Activated CD8-positive, alpha-beta memory T cell treated with anti-CD3 and anti-CD28 coated beads, Interleukin-2, amount 50 U/mL, for 24 hours (primary cell): ENCODE measurements around the gene CERS6.

ENCODE experiments used
- DNase-seq: peaks from one replicate; pipeline ENCODE4 v3.0.0-alpha.2; 2020; ENCODE audit errors: extremely low read depth

The CERS6 gene

DNA sequence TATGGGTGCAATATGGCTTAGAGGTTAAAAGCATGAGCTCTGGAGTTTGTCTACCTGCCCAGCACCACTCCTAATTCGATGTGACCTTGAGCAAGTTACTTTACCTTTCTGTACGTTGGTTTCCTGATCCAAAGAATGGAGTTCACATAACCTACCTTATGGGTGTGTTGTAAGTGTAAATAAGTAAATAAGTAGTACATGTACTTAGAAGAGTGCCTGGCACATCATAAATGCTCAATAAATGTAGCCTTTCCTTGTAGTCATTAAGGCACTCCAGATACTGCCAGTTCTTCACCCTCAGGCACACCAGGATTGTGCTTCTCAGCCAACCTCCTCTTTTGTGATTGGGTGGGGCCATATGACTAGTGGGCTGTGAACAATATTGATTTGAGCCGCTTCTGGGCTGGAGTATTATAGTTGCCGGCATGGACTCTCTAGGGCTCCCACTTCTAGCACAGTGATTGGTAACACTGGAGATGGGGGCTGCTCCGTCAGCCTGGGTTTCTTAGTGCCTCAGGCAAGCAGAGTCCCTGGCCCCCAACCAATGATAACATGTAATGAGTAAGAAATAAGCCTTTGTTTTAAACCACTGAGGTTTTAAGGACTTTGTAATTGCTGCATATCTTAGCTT is 244.7 kb downstream of the CERS6 start:
- no peak for DNase-seq

GRCh38 chr2:168702579-168702978 is 246.5 kb downstream of the CERS6 start:
- no peak for DNase-seq

GRCh38 chr2:168703926-168704325 is 247.9 kb downstream of the CERS6 start:
- DNase-seq = no peak

GRCh38 chr2:168705534-168706470 is 249.7 kb downstream of the CERS6 start:
- DNase-seq = no peak

- no peak for DNase-seq
These were observed 250.7 kb downstream of the CERS6 start for GRCh38 chr2:168706806-168707205.

- no peak for DNase-seq
These were observed 252.0 kb downstream of the CERS6 start for GRCh38 chr2:168708080-168708479.

DNA sequence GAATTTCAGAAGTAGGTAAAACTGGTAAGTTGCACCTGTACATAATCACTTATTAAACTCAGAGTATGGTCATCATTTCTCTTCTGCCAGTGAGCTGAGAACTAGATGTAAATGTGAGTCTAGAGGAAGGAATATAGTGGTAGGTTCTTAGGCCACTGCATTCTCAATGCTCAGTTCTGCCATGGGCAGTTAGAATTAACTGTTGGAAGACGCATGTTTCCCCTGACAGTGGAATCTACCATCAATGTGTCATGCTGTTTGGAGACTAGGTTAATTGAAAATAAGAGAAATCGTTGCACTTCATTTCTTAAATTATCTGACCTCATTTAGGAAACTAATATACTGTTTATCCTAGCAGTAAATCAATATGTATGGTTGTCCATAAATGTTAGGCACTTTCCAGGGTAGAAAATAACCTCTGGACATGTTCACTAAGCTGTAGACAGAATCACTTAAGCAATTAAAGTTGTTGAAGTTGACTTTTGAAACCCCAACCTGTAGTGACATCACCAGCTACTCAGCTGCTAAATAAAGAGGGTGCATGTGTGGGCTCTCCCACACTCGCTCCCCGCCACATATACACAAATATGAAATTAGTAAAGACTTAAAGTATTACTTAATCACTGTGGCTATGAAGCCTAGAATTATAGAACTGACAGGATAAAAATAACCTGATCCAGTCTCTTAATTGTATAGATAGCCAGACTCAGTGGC is 254.8 kb downstream of the CERS6 start:
- DNase-seq = no peak

GRCh38 chr2:168712053-168712452 is 256.0 kb downstream of the CERS6 start:
- DNase-seq = no peak

DNA sequence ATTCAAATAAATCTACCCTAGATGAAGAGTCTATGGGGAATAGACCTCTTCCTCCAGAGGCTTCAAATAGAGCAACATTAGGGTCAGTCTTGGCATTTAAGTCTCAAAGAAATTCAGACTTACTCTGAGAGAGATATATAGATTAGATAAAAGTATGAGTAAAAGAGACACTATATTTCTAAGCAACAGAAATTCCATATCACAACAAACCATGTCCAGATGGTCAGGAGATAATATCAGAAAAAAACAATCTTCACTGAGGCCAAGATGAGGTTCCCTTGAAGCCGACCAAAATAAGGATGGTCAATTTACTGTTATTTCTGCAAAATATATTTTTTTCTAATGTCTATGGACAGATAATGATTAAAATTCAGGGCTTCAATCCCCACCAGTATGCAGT is 257.3 kb downstream of the CERS6 start:
- no peak for DNase-seq

- DNase-seq = no peak
These were observed 259.8 kb downstream of the CERS6 start for GRCh38 chr2:168715849-168716248.

DNA sequence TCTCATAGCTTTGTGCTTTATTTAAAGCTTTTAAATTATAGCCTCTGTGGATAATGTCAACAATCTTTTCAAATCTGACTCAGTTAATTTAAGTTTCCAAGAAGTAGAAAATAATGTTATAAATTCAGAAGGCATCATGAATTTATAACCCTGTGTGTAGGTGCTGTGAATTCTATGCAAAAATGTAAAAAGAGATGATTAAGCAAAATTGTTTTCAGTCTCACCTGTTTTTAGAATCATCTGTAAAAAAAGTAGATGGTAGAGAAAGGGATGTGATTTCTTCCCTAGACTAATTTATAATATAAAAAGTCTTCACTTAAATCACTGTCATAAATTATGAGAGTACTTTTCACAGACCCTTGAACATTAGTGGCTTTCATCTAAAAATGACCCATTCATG is 260.8 kb downstream of the CERS6 start:
- DNase-seq = no peak

DNA sequence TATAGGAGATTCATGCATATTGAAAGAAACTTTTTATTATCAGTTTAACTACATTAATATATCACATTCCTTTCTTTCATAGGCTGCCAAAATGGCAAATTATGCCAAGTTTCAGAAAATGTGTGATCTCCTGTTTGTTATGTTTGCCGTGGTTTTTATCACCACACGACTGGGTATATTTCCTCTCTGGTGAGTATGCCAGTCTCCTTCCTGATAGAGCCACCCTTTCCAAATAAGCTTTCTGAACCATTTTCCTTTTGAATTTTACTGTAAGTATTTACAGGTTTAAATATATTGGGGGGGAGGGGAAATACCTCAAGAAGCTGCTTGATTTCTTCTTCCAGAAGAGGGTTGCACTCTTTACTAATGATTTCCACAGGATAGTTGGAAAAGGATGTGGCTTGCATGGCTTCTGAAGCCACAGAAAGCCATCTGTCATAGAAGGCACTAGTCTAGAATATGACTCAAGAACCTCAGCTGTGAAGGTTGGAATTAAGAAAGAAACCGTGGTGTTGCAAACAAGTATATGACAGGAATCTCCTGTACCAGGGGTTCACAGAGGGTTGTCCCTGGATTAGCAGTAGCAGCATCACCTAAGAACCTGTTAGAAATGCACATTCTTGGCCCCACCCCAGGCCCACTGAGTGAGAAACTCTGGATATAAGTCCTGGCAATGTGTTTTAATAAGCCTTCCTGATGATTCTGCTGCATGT is 261.9 kb downstream of the CERS6 start:
- DNase-seq = no peak

GRCh38 chr2:168718622-168719021 is 262.6 kb downstream of the CERS6 start:
- DNase-seq = no peak

DNA sequence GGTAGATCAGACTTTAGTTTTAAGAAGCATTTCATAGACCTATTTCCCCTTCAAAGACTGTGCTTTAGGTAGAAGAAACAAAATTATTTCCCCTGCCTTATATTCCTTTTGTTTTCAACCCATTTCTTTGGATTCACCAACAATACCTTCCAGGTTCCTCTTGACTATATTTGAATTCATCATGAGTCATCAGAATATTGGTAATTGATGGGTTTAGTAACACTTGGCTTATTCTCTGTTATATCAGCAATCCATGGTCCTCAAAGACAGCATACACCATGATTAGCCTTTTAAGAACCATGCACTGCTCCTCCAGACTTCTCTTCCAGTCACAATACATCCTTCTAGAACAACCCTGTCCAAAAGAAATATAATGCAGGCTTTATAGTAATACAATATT is 263.4 kb downstream of the CERS6 start:
- no peak for DNase-seq

DNA sequence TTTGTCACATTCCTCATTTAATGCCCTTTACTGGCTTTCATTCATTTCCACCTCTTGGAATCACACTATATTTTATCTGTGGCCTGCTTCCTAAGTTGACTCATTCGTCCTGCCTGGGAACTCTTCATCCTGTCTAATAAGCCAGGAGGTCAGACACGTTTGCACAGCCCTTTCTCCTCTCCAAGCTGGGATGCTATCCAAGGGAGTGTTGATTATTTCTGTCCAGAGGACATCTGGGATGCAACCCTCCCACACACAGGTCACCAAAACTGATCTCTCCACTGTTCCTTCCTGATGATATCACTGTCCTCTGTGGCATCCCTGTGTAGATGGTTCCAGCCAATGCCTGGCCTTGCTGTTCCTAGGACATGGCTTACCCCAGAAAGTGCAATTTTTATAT is 266.5 kb downstream of the CERS6 start:
- DNase-seq = no peak

GRCh38 chr2:168723275-168723899 is 267.3 kb downstream of the CERS6 start:
- no peak for DNase-seq

DNA sequence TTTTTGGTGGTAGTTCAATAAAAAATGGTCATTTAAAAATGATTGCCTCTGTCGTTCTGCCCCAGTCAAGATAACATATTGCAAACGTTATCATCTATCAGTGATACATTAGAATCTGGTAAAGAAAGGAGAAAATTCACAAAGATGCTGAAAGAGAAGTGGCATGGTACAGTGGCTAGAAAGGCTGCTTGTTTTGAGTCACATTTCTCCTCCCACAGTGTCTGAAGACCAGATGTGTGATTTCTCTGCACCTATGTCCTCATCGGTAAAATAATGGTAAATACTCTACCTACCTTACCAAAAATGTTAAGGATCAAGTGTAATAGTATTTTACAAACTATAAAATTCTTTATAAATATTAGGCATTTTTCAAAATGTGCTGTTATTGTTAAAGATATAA is 270.3 kb downstream of the CERS6 start:
- DNase-seq = no peak

GRCh38 chr2:168727904-168728470 is 271.9 kb downstream of the CERS6 start:
- DNase-seq = no peak

DNA sequence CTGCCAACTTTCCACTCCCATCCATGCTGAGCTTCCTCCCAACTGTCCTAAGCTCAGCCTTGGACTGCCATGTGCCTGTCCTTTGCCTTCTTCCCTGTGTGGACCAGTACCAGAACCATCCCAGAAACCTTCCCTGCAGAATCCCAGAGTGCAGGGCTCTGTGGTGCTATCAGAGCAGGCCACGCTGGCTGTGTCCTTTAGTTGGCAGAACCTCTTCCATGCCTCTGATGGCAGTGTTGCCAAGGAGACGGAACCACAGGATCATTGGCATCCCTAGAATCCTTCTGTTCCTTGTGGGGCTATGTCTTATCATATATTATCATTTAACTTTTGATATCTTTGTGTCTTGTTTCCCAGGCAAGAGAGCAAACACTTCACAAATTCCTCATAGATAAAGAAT is 273.4 kb downstream of the CERS6 start:
- no peak for DNase-seq

GRCh38 chr2:168730344-168730743 is 274.3 kb downstream of the CERS6 start:
- DNase-seq = no peak

DNA sequence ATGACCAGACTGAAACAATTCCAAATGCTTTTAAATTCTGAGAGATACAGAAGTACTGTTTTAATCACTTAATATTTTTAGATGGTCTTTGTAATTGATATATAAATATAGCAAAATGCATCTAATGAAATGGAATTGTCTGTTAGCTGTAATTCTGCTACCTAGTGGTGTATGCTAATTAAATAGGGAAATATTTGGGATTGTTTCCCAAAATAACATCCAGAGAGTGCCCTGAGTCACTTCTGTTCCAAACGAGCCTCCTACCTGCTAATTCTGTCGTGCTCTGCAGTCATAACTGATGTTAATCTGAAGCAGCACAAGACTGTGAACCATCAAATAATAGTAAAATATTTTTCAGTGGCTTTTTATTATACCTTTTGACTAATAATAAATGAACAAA is 274.9 kb downstream of the CERS6 start:
- no peak for DNase-seq
